ENCODE measurements around the gene ENTPD8.

- TF ChIP-seq EP300 (IDR thresholded peaks at IDR 0.05) (no peak), POLR2AphosphoS5 (IDR thresholded peaks at IDR 0.05) (no peak)
- TF ChIP-seq, protein P1, sequence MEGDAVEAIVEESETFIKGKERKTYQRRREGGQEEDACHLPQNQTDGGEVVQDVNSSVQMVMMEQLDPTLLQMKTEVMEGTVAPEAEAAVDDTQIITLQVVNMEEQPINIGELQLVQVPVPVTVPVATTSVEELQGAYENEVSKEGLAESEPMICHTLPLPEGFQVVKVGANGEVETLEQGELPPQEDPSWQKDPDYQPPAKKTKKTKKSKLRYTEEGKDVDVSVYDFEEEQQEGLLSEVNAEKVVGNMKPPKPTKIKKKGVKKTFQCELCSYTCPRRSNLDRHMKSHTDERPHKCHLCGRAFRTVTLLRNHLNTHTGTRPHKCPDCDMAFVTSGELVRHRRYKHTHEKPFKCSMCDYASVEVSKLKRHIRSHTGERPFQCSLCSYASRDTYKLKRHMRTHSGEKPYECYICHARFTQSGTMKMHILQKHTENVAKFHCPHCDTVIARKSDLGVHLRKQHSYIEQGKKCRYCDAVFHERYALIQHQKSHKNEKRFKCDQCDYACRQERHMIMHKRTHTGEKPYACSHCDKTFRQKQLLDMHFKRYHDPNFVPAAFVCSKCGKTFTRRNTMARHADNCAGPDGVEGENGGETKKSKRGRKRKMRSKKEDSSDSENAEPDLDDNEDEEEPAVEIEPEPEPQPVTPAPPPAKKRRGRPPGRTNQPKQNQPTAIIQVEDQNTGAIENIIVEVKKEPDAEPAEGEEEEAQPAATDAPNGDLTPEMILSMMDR (IDR thresholded peaks at IDR 0.05), result no peak
These were observed 19.1 kb downstream of the ENTPD8 start for GRCh38 chr9:137421838-137422603.
